GM18499 (cell line): Measurements from ENCODE around the gene BPNT1.
"Not testable (repeated sequence)": the region's sequence is repeated elsewhere in the genome, so short reads cannot be mapped to it uniquely, and the experiment has no call there.

Source experiments
- ATAC-seq: cut with Tn5 transposase; IDR thresholded peaks from one replicate; pipeline ENCODE4 v1.9.1; 2021; ENCODE audit warnings: moderate number of reproducible peaks; ENCODE audit not compliant: insufficient read depth, unreplicated experiment

Gene BPNT1

GRCh38 chr1:220084460-220084859 is 5.1 kb downstream of the BPNT1 start:
- ATAC-seq: no peak

- no peak for ATAC-seq
These were observed 11.7 kb downstream of the BPNT1 start for GRCh38 chr1:220077887-220078286.

- ATAC-seq: no peak
These were observed 12.5 kb downstream of the BPNT1 start for GRCh38 chr1:220076861-220077762.

GRCh38 chr1:220067269-220068204 is 22.1 kb downstream of the BPNT1 start:
- ATAC-seq: no peak

GRCh38 chr1:220062629-220063028 is 27.0 kb downstream of the BPNT1 start:
- ATAC-seq: no peak

GRCh38 chr1:220060876-220061275 is 28.7 kb downstream of the BPNT1 start:
- ATAC-seq: no peak

GRCh38 chr1:220056374-220056773 is 33.2 kb downstream of the BPNT1 start:
- ATAC-seq: no peak

- peak; percentile 94 for ATAC-seq
These were observed 43.3 kb downstream of the BPNT1 start, which contains the start of gene EPRS1 for GRCh38 chr1:220046052-220046930. Gene EPRS1 (minus strand): TSS chr1:220046505. CDS start chr1:220046388, 117 bp downstream.

GRCh38 chr1:220045356-220046051 is 44.1 kb downstream of the BPNT1 start:
- ATAC-seq: no peak

- ATAC-seq: no peak
These were observed 44.8 kb downstream of the BPNT1 start for GRCh38 chr1:220044678-220045355.

GRCh38 chr1:220043646-220044045 is 45.9 kb downstream of the BPNT1 start:
- no peak for ATAC-seq

GRCh38 chr1:220040028-220040596 is 49.5 kb downstream of the BPNT1 start:
- ATAC-seq: no peak

- ATAC-seq: no peak
These were observed 50.9 kb downstream of the BPNT1 start for GRCh38 chr1:220038640-220039039.

GRCh38 chr1:220037810-220038209 is 51.8 kb downstream of the BPNT1 start:
- ATAC-seq: not testable (repeated sequence)

- no peak for ATAC-seq
These were observed 56.7 kb downstream of the BPNT1 start for GRCh38 chr1:220032911-220033310.

- ATAC-seq: no peak
These were observed 58.3 kb downstream of the BPNT1 start for GRCh38 chr1:220031287-220031686.

GRCh38 chr1:220028346-220028895 is 61.2 kb downstream of the BPNT1 start:
- no peak for ATAC-seq

- no peak for ATAC-seq
These were observed 70.5 kb downstream of the BPNT1 start for GRCh38 chr1:220019071-220019470.
